Activated naive CD8-positive, alpha-beta T cell treated with anti-CD3 and anti-CD28 coated beads, Interleukin-2, amount 50 U/mL, for 24 hours (primary cell): Measurements from ENCODE around the gene BMP7.
"Not testable (repeated sequence)": the region's sequence is repeated elsewhere in the genome, so short reads cannot be mapped to it uniquely, and the experiment has no call there.

Experiments
- ATAC-seq: fragments of 150-1000 bp; cut with Tn5 transposase; one replicate; pipeline ENCODE4 v1.10.0; 2021
- DNase-seq: peaks from one replicate; pipeline ENCODE4 v3.0.0; 2021
- H3K27ac Mint-ChIP-seq: one replicate; pipeline ENCODE4 v1.8.0; 2021; ENCODE audit warnings: mild to moderate bottlenecking, mixed read lengths
- H3K27me3 Mint-ChIP-seq: one replicate; pipeline ENCODE4 v1.8.0; 2021; ENCODE audit warnings: mixed read lengths
- H3K36me3 Mint-ChIP-seq: one replicate; pipeline ENCODE4 v1.8.0; 2021; ENCODE audit warnings: low read depth, mixed read lengths
- H3K4me1 Mint-ChIP-seq: one replicate; pipeline ENCODE4 v1.8.0; 2021; ENCODE audit warnings: mixed read lengths
- H3K4me3 Mint-ChIP-seq: one replicate; pipeline ENCODE4 v1.8.0; 2021; ENCODE audit warnings: mild to moderate bottlenecking, moderate library complexity, mixed read lengths
- H3K9me3 Mint-ChIP-seq: one replicate; pipeline ENCODE4 v1.8.0; 2021; ENCODE audit warnings: mixed read lengths

Gene BMP7

GRCh38 chr20:57265336-57265996, 975 bp downstream of the BMP7 start:
- Mint-ChIP-seq H3K27ac (no peak overlapping the region), H3K9me3 (no peaks in the 10 kb centered on the region), H3K36me3 (no peaks in the 10 kb centered on the region), H3K4me1 (peaks cover 3% of the 10 kb centered on the region), H3K27me3 (peaks cover 77% of the 10 kb centered on the region), H3K4me3 (no peak overlapping the region)
- DNase-seq (no peak), ATAC-seq (no peak)

GRCh38 chr20:57264908-57265335, 1.5 kb downstream of the BMP7 start:
- H3K27me3 Mint-ChIP-seq, result peaks cover 79% of the 10 kb centered on the region
- not testable (repeated sequence) for ATAC-seq

DNA sequence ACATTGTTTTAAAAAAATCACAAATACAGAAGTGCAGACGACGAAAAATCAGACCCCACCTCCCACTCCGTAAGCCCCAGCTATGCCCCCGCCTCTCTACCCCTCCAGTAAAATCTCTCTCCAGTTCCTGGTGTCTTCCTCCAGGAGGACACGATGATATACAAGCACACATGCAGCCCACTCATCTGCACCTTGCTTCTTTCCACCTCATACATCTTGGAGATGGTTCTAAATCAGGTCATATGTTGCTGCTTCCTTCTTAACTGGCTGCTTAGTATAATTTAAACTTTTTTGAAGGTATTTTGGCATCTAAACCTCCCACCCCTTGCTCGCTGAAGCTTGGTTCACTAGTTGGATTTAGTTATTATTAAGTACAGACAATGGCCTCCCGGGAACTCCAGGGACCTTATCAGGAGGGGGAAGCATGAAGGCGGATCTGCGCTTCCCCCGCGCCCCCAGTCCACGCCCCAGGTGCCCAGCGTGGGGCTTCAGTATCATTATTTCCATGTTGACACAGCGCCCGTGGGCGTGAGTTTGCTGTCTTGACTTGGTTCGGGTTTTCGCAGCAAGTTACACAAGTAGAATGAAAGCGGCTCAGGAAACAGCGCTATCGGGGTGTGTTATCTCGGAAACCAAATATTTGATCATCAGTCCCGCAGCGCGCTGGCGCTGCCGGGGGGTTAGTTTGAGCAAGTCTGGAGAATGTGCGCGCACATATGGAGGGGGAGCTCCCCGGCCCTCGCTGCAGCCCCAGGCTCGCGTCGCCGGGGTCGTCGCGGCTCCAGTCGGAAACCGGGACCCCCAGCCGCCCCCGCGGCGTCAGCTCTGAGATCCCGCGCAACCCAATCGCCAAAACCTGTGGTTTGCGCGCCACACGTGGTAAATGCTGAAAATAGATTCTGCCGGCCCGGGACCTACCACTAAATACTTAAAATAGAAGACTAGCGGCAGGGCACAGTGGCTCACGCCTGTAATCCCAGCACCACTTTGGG, 2.3 kb downstream of the BMP7 start:
- H3K36me3 Mint-ChIP-seq, result no peaks in the 10 kb centered on the region
- peak; percentile 14 for DNase-seq

More at GRCh38 chr20:57264908-57265335, 1.5 kb downstream of the BMP7 start:
- H3K36me3 Mint-ChIP-seq, H3K4me1 Mint-ChIP-seq, H3K9me3 Mint-ChIP-seq, DNase-seq, H3K27ac Mint-ChIP-seq, H3K4me3 Mint-ChIP-seq: not testable (repeated sequence)

GRCh38 chr20:57262784-57263609, 3.4 kb downstream of the BMP7 start:
- Mint-ChIP-seq H3K4me3 (no peak overlapping the region), H3K9me3 (no peaks in the 10 kb centered on the region), H3K4me1 (peaks cover 3% of the 10 kb centered on the region), H3K27me3 (peaks cover 76% of the 10 kb centered on the region), H3K27ac (no peak overlapping the region), H3K36me3 (no peaks in the 10 kb centered on the region)
- ATAC-seq (no peak), DNase-seq (no peak)

More for the DNA sequence above, 2.3 kb downstream of the BMP7 start:
- ATAC-seq, result no peak
- Mint-ChIP-seq H3K27ac (no peak overlapping the region), H3K9me3 (no peaks in the 10 kb centered on the region), H3K27me3 (peaks cover 77% of the 10 kb centered on the region), H3K4me3 (no peak overlapping the region), H3K4me1 (peaks cover 3% of the 10 kb centered on the region)

DNA sequence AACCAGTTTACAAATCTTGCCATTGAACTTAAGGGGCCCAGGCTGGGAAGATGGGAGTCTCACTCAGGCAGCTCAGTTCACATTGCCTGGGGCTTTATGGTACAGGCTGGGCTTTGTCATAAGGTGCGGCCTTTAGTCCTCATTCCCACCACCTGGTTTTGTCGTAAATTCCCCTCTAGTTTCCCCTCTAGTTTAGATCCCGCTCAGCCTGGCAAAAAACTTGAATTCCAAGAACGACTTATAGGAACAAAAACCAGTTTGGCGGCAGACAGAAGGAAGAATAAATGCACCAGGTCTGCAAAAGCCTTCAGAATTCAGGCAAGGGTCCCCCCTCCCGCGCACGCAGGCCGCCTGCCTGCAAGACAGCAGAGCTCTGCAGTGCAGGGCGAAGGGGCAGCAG, 4.1 kb downstream of the BMP7 start:
- no peak overlapping the region for H3K27ac Mint-ChIP-seq
- no peaks in the 10 kb centered on the region for H3K36me3 Mint-ChIP-seq
- H3K27me3 Mint-ChIP-seq, result peaks cover 71% of the 10 kb centered on the region
- H3K9me3 Mint-ChIP-seq, result no peaks in the 10 kb centered on the region
- no peak for DNase-seq
- peaks cover 3% of the 10 kb centered on the region for H3K4me1 Mint-ChIP-seq
- H3K4me3 Mint-ChIP-seq, result no peak overlapping the region
- ATAC-seq, result no peak

DNA sequence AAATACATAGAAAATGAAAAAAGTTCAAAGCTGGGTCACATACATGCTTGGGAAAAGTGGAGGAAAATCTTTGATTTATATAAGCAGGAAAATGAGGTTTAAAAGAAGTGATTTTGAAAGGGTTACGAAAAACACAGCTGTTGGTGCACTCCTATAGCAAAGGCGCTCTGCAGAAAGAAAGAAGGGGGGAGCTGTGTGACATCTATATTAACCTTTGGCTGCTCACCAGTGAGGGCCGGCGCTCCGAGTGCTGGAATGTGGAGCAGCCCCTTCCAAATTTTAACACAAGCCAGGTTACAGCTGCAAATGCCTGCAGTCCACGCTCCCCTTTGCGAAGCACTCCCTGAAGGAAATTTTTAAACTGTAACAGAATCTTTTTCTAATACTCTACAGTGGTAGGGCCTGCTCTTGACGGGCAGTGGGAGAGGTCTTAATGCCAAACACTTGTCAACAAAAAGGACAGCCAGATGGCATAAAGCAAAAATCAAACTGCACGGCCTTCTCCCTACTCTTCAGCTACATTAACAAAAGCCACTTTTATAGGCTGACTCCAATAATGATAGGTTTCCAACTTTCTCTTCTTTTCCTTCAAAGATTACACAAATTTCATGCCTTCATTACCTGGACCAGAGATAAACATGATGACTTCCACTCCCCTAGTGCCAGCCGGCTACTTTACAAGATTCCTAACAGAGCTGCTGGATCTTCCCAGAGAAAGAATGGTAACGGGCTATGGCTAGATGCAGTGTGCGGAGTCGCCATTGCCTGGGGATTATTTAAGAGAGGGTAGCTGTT, 4.8 kb downstream of the BMP7 start:
- ATAC-seq, result no peak
- Mint-ChIP-seq H3K9me3 (no peaks in the 10 kb centered on the region), H3K27ac (no peak overlapping the region), H3K4me3 (no peak overlapping the region), H3K4me1 (peaks cover 3% of the 10 kb centered on the region), H3K27me3 (peaks cover 69% of the 10 kb centered on the region), H3K36me3 (no peaks in the 10 kb centered on the region)
- no peak for DNase-seq

- H3K9me3 Mint-ChIP-seq, result no peaks in the 10 kb centered on the region
- H3K36me3 Mint-ChIP-seq, result no peaks in the 10 kb centered on the region
- DNase-seq (no peak), ATAC-seq (no peak)
- H3K27ac Mint-ChIP-seq, result no peak overlapping the region
- peaks cover 3% of the 10 kb centered on the region for H3K4me1 Mint-ChIP-seq
- H3K27me3 Mint-ChIP-seq, result peaks cover 72% of the 10 kb centered on the region
- no peak overlapping the region for H3K4me3 Mint-ChIP-seq
Measured at GRCh38 chr20:57260934-57261333, 5.5 kb downstream of the BMP7 start.

DNA sequence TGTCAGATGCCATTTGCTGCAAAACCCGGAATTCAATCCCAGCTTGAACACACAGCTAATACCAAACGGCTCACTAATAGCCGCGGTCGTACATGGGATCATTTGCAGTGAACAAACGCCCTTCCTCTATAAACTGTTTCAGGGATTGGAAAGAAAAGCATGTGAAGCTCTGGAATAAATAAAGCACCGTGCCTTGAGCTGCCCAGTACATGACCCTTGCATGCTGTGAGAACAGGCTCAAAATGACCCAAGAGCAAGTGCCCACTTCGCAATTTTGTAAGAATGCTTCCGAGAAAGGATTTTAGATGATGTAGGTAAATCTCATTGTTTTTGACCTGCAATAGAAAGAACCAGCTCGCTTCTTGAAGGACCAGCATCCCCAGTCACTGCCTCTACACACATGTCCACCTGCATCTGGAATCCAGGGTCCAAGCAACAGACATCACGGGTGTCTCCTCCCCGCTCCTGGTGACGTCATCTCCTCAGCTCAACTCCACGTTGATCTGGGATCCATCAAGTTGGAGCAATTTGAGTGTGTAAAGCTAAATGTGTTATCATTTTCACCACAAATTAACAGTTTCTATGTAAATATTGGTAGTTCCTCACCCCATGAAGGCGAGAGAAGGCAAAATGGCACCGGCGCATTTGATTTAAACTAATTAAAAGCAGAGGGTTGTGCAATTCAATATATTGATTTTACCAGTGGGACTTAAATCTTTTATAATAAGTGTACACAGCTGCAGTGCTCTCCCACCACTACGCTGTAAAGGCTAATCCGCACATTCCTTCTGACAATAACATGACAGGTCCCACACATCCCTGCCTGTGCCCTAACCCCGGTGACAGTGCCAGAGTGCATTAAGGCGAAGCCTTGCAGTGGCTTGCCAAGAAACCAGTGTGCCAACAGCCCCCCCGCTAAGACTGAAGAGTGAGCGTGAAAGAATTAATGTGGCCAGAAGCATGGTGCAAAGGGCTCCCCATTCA, 6.2 kb downstream of the BMP7 start:
- H3K36me3 Mint-ChIP-seq, result no peaks in the 10 kb centered on the region
- peaks cover 3% of the 10 kb centered on the region for H3K4me1 Mint-ChIP-seq
- ATAC-seq, result no peak
- no peak overlapping the region for H3K4me3 Mint-ChIP-seq
- DNase-seq, result no peak
- H3K9me3 Mint-ChIP-seq, result no peaks in the 10 kb centered on the region
- H3K27ac Mint-ChIP-seq, result no peak overlapping the region
- peaks cover 66% of the 10 kb centered on the region for H3K27me3 Mint-ChIP-seq

GRCh38 chr20:57259121-57259937, 7.1 kb downstream of the BMP7 start:
- Mint-ChIP-seq H3K4me3 (no peak overlapping the region), H3K27ac (no peak overlapping the region)
- no peak for DNase-seq

DNA sequence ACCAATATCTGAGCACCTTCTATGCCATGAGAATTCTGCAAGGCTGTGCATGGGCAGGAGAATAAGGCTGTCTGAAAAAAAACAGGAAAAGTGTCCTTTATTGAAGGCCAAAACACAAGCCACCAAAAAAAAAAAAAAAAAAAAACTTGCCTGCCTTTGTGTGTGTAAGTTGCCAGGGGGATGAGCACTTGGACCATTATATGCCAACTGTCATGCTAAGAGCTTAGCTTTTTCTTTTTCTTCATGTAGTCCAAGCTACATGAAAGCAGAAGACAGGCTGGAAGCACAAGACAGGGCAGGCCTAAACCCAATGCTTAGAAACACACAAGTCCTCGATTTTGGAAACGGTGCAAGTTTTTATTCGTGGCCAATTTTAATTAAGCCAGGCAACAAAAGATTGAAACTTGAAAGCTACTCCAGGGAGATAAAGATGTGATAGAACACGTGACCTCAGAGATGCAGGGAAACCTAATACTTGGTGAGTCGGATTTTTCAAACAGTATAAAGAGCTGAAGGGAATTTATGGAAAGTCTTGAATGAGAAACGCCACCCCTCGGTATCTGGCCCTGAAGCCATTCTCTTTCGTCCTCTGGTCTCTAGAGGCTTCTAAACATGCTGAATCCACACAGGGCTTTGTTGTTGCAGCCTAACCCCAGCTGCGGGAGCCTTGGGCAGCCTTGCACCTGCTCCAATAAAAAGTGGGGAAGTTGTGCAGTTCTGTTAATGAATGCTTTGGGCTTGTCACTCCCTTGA, 8.6 kb downstream of the BMP7 start:
- Mint-ChIP-seq H3K27me3 (peaks cover 56% of the 10 kb centered on the region), H3K36me3 (no peaks in the 10 kb centered on the region), H3K27ac (no peak overlapping the region), H3K4me1 (no peaks in the 10 kb centered on the region), H3K9me3 (no peaks in the 10 kb centered on the region), H3K4me3 (no peak overlapping the region)
- ATAC-seq, result no peak
- DNase-seq, result no peak

More at GRCh38 chr20:57259121-57259937, 7.1 kb downstream of the BMP7 start:
- no peak for ATAC-seq
- Mint-ChIP-seq H3K4me1 (peaks cover 3% of the 10 kb centered on the region), H3K36me3 (no peaks in the 10 kb centered on the region), H3K9me3 (no peaks in the 10 kb centered on the region), H3K27me3 (peaks cover 64% of the 10 kb centered on the region)

- H3K27ac Mint-ChIP-seq, result no peak overlapping the region
Measured at GRCh38 chr20:57256908-57257307, 9.5 kb downstream of the BMP7 start.

DNA sequence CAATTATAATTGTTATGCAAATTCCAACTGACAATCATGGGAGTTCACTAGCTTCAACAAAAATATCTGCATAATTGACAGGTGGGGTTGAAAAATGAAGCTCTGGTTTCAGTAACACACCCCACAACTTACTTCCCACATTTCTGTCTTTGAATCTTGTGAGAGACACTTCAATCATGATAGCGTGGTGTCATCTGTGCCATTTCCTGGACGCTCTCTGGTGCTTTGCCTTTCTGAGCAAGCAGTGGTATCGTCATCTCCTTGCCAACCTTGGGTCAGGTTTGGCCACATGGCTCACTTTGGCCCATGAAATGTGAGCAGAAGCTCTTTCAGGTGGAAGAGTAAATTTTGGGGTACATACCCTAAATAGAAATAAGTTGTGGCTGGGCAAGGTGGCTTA, 10.2 kb downstream of the BMP7 start:
- Mint-ChIP-seq H3K9me3 (no peaks in the 10 kb centered on the region), H3K36me3 (no peaks in the 10 kb centered on the region), H3K4me1 (peaks cover 2% of the 10 kb centered on the region), H3K4me3 (no peak overlapping the region), H3K27ac (no peak overlapping the region), H3K27me3 (peaks cover 43% of the 10 kb centered on the region)
- ATAC-seq, result no peak
- DNase-seq, result no peak

More at GRCh38 chr20:57256908-57257307, 9.5 kb downstream of the BMP7 start:
- no peak for ATAC-seq
- peaks cover 47% of the 10 kb centered on the region for H3K27me3 Mint-ChIP-seq
- no peaks in the 10 kb centered on the region for H3K36me3 Mint-ChIP-seq
- no peak for DNase-seq
- no peaks in the 10 kb centered on the region for H3K4me1 Mint-ChIP-seq
- H3K4me3 Mint-ChIP-seq, result no peak overlapping the region
- H3K9me3 Mint-ChIP-seq, result no peaks in the 10 kb centered on the region
